Activated CD4-positive, alpha-beta T cell treated with anti-CD3 and anti-CD28 coated beads, Interleukin-2, Interleukin-4, amounts not matched to agents 100 ng/mL and 50 ng/mL, durations not matched to agents 16 hours and 8 hours (primary cell): ENCODE data around the gene LIX1L.
"Not testable (repeated sequence)": the region's sequence is repeated elsewhere in the genome, so short reads cannot be mapped to it uniquely, and the experiment has no call there.

Source experiments
- DNase-seq: peaks from one replicate; pipeline ENCODE4 v3.0.0-alpha.2; 2020; ENCODE audit warnings: low spot score

The LIX1L gene

DNA sequence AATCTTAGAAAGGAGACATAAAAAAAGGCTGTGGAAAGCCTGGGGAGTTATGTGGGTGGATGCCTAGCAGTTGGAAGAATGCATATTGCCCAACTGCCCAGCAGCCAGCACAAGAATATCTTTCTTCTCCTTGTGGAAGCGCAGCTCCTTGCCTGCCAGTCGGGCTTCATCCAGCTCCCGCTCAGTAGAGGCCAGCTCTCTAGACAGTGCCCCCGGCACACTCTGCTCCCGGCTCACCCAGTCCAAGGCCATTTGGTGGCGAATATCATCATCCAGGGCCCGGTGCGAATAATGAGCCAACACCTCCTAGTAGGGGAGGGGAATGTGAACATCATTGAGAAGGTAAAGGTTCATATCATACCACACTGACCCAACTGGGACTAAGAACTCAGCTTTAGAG lies 21.6 kb downstream of the LIX1L start:
- DNase-seq: no peak

DNA sequence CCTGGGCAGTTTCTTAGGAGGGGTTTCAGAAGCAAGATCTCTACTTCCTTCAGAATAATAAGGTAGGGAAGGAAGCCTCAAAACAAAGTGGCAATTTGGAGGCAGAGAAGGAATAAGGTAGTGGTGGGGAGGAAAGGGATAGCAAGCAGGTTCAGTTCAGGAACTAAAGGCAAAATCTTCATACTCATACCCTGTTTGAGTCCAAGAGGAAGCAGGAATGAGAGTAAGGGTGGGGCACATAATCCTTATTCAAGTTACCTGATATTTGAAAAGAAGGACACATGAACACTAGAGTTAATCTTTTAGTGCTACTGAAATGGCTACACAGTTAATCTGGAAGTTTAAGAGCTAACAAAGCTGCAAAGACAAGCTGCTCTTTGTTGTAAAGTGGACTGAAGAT lies 22.1 kb downstream of the LIX1L start:
- DNase-seq: no peak

DNA sequence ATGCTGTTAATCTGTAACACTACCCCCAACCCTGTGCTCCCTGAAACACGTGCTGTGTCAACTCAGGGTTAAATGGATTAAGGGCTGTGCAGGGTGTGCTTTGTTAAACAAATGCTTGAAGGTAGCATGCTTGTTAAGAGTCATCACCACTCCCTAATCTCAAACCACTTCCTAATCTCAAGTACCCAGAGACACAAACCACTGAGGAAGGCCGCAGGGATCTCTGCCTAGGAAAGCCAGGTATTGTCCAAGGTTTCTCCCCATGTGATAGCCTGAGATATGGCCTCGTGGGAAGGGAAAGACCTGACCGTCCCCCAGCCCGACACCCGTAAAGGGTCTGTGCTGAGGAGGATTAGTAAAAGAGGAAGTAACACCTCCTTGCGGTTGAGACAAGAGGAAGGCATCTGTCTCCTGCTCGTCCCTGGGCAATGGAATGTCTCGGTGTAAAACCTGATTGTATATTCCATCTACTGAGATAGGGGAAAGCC lies 25.3 kb downstream of the LIX1L start:
- peak; percentile 55 for DNase-seq

DNA sequence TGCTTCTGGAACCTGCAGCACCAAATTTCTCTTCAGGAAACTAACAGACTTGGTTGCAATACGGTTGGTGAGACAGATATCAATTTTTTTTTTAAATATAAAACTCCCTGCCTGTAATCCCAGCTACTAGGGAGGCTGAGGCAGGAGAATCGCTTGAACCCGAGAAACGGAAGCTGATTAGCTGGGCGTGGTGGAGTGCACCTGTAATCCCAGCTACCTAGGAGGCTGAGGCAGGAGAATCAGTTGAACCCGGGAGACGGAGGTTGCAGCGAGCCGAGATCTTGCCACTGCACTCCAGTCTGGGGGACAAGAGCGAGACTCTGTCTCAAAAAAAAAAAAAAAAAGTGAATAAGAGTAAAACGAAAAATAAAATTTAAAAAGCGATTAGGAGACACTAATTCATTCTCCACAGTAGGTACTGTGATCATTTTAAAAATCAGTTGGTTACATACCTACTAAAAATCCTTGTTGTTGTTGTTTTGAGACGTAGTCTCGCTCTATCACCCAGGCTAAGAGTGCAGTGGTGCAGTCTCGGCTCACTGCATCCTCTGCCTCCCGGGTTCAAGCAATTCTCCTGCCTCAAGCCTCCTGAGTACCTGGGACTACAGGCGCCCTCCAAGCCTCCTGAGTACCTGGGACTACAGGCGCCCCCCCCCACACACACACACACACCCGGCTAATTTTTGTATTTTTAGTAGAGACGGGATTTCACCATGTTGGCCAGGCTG lies 29.7 kb downstream of the LIX1L start:
- DNase-seq: no peak

DNA sequence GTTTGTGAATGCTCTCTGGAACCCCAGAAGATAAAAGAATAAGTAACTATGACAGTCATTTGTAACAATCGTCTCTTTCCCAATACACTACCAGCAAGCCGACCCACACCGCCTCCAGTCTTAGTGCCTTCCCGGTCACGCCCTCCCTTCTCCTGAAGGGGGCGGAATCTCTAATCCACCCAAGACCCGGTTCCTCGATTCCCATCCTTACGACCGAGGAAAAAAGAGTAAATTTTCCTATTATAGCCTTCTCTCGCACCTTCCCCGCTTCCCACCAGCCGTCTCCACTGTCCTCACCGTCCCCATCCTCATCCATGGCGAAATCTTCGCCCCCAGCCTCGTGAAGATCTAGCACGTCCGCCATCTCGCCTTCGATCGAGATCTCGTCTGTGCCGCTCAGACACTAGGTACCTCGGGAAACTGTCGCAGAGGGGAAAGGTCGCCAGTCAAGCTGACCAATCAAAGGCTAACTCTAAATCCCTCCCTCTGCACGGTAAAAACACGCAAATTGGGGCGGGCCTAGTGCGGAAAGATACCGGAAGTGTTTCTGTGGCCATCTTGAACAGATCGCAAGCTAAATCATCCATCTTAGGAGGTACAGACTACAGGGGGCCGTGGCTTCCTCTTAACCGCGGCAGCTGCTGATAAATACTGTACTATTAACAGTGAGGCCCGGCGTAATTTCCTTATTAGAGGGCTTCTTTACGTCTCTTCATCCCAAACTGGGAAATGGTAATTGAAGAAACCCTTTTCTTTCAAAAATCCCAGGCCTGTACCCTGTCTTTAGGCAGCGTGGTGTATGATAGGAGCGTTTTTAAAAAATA lies 30.5 kb downstream of the LIX1L start, which contains the start of gene RBM8A:
Gene RBM8A (minus strand): TSS at position 422 of the 824 bp plus-strand sequence. CDS start 58 bp downstream, at position 364.
- DNase-seq: peak; percentile 98

DNA sequence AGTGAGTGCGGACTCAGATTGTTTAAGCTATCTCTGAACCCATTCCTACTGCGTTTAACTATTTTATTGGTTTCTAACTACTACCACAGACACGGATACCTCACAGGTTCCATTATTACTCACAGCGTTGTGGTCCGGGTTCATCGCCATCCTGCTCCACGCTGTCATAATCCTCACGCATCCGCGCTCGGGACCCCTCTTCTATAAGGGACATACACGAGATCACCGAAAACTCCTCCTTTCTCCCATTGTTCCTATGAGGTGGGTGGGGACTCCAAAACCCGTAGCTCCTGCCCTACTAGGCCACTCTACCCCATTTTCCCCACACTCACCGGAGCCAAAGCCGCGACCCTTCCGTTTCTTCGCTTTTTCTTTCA lies 31.1 kb downstream of the LIX1L start:
- peak; percentile 64 for DNase-seq

DNA sequence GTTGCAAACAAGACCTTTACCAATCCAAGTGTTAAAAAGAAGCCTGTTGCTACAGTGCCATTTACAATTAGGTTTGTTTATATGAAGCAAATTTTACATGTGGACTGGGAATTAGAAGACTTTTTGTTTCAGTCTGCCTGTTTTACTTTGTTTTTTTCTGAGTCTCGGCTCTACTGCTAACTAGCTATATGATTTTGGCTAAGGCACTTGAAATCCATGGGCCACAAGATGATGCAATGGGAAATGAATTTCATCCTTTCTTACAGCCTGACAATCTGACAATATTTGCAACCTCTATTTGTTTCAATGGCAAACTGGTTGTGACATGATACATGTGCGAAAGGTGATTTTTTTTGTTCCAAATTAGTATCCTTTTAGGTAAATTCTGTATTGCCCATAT lies 35.6 kb downstream of the LIX1L start:
- no peak for DNase-seq

DNA sequence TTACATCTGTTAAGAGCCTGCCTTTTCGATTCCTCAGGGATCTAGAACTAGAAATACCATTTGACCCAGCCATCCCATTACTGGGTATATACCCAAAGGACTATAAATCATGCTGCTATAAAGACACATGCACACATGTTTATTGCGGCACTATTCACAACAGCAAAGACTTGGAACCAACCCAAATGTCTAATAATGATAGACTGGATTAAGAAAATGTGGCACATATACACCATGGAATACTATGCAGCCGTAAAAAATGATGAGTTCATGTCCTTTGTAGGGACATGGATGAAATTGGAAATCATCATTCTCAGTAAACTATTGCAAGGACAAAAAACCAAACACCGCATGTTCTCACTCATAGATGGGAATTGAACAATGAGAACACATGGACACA lies 37.5 kb downstream of the LIX1L start:
- DNase-seq: not testable (repeated sequence)

DNA sequence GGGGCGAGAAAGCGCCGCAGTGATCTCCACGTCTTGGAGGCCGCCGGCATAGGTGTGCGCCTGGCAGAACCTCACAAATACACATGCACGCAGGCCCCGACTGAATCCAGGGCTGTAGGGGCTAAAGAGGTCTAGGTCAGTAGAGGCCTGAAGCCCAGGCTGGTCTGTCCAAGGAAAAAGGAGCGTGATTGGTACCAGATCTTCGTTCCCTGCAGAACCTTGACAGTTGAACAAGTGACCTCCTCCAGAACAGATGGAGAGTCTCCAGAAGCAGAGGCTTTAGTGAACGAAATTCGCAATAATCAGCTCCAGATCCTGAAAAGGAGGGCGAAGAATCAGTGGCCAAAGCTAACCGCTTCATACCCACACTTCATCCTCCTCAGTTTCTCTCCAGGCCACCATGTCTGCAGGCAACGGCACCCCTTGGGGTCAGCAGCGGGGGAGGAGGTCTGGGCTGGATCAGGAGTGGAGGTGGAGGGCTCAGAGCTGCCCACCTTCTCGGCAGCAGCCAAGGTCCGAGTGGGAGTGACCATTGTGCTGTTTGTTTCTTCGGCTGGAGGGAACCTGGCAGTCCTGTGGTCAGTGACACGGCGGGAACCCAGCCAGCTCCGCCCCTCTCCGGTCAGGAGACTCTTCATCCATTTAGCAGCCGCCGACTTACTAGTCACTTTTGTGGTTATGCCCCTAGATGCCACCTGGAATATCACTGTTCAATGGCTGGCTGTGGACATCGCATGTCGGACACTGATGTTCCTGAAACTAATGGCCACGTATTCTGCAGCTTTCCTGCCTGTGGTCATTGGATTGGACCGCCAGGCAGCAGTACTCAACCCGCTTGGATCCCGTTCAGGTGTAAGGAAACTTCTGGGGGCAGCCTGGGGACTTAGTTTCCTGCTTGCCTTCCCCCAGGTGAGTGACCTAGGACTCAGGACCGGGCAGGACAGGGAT lies 38.6 kb downstream of the LIX1L start:
- peak; percentile 28 for DNase-seq

DNA sequence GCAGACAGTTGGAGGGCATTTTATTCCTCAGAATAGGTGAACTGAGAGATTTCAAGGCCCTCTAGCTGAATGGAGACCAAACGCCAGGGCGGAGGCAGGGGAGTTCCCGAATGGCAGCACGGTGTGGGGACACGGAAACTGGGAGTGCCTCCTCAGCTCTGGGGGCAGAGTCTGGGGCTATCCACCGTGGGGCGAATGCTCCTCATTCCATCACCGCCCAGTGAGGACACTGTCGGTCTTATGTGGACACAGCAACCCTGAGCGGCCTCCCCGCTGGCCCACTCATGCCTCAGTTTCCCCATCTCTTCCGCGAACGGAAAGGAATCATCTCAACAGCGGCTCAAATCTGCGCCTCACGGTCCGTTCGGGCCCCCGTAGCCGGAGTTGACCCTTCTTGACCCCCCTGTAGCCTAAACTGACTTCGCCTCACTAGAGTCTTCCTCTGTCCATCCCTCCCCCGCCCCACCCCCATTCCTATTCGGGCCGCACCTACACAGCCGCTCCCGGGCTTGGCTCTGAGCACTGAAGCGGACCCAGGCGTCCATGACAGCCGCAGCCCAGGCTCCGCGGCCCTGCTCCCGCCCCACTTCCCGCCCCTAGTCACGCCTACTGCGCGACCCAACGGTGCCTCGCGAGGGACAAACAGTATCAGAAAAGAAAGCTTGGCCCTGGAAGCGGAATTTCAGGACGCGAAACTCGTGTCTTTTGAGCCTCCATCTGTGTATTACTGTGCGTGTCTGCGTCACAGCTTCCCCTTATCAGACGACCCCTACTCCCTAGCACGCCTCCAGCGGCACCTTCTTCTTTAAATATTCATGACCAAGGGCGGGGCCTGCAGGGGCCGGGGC lies 39.4 kb downstream of the LIX1L start, which contains the start of gene PEX11B:
Gene PEX11B (minus strand): TSS at position 574 of the 848 bp plus-strand sequence. CDS start 29 bp downstream, at position 545.
- DNase-seq: peak; percentile 90

DNA sequence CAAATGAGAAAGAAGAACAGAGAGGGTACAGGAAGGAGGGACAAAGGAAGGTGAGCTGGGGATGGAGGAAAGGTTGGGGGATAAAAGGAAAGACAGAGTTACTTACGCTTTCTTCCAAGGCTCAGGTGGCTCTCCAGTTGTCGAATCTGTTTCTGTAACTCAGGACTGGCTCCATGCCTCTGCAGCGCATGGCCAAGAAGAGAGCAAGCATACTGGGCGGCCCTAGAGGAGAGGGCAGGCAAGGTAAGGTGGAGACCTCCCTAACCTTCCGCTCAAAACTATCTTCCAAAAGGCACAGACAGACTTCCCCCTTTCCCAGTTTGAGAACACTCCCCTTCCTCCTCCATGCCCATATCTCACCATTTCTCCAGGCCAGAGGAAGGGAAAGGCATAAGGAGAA lies 40.2 kb downstream of the LIX1L start:
- DNase-seq: no peak

DNA sequence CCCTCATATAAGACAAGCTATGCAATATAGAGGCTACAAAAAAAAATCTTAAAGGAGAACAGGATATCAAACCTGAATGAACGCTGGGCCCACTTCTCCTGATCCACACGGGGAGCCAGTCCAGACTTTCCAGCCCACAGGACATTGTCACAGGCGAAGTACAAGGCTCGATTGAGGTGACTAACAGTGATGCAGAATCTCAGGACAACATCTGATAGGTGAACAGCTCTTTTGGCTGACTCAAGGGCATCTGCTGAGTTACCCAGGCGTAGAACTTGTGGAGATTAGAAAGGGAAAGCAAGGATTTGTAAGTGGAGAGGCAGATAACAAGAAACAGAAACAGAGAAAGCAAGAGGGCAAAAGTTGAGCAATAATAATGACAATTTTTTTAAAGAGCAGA lies 41.1 kb downstream of the LIX1L start:
- DNase-seq: no peak

DNA sequence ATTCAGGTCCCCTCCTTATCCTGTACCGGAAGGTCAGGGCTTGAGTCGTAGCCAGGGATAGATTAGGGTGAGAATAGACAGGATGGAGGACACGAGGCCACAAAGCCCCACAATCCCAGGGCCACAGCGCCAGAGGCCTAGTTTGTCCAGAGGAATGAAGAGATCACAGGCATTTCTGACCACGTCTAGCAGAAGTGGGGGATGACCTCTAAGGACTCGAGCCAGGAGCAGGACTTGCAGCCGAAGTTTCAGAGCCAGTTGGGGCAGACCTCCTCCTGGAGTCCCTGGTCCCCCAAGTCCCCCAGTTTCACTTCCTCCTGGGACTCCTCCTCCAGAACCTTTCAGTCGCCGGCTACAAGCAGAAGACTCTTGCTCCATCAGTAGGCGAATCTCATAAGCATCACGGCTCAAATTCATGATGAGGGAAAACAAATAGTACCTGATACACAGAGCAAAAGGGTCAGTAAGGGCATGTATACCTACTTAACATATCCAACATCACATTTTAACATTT lies 45.6 kb downstream of the LIX1L start:
- DNase-seq: no peak

DNA sequence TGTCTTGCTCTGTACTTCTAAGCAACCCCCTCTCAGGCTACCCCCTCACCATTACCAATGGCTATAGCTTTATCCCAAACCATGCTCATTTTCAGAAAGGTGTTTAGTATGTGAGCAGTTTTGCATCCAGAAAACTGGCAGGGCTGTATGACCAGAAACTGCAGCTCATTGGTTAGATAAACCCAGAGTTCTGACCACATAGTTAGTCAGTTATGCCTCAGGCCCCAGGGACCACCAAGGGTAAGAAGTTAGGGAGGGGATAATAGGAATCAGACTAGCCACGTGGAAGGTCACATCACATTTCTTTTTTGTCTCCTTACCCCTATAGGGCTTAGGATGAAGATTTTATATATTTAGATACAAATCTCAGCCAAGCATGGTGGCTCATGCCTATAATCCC lies 49.2 kb downstream of the LIX1L start:
- no peak for DNase-seq

DNA sequence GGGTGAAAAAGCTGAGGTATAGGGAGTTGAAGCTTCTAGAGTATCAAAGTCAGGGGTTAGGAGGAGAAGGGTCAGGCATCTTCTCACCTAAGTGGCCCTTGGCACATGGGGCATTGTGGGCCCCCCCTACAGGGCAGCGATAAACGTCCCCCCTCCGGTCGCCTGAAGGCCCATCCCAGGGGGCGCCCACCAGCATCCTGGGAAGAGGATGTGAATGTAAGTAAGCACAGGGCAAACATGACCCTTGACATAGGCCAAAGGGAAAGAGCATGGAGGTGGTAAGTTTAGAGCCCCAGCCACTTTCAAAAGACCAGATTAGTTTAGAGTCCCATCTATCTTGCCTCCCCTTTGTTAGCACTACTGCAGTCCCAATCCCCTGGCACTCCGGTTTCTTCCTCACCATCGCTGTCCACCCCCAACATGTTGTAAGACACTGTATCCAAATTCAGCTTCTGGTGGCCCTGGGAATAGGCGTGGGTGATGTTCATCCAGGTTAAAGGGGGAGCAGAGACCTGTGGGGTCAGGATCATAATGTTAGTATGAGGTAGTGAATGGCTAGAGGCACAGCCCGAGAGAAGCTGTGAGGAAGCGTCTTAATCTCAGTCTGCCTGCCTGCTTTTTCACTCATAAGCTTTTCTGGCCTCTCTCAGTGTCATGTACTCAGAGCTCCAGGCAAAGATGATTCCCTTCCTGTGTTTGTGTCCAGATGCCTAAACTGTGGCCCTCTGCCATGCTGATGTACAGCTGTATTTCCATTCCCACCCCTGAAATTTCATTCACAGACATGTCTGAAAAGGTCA lies 50.7 kb downstream of the LIX1L start:
- no peak for DNase-seq

DNA sequence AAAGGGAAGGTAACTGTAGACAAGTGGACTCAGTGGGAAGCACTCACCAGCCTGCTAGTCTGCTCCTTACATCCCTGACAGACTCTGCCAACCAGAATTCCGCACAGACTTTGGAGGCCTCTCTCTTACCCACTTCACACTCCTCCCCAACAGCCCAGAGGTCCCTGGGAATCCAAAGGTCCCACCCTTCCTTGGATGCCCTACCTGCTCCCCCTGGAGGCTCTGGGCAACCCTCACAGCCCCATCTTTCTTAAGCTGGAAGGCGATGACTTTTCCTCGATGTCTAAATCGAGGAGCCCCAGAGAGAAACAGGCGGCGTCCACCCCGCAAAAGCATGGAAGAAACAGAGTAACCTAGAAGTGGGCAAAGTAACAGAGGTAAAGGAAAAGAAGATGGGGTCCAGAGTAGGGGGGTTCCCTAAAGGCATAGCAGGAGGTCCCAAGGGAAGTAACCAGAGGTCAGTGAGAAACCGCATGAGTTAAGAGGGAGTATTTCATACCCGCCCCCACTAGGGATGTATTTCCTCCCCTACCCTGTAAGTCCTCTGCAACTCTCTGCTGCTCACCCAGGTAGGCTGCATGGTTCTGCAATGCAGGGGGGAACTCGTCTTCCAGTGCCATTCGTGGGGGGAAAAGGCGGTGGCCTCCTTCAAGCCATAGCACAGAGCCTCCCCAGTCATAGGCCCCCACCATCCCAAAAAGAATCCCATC lies 56.4 kb downstream of the LIX1L start:
- DNase-seq: no peak

DNA sequence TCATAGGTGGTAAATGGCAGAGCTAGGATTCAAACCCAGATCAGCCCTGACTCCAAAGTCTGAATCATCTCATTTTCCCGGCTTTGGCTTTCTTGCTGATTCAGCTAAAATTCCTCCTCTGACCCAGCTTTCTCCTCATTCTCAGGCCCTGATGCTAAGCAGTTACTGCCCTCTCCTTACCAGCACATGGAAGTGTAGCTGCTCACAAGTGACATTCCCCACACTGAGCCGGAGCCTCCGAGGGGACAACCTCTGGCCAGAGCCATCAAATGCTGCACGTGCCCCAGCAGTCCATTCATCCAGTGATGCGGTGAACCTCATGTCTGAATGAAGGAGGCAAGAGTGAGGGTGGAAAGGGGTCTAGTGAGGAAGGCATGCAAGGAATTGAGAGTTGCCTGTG lies 59.1 kb downstream of the LIX1L start:
- DNase-seq: no peak

DNA sequence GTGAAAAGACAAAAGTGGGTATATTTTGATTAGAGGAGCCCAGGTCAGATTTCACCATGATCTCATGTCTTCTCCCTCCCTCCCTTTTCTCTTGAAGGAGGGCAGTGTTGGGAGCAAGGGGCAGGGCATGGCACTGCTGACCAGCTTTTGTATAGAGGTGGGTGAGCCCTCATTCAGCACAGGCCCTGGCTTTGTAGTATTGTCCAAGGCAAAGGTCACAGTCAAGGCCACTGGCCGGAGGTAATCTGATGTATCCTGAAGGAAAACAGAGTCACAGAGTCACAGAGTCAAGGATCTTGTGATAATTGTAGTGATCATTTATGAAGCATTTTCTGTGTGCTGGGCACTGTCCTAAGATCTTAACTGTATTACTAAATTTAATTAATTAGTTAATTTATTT lies 59.8 kb downstream of the LIX1L start:
- DNase-seq: no peak

DNA sequence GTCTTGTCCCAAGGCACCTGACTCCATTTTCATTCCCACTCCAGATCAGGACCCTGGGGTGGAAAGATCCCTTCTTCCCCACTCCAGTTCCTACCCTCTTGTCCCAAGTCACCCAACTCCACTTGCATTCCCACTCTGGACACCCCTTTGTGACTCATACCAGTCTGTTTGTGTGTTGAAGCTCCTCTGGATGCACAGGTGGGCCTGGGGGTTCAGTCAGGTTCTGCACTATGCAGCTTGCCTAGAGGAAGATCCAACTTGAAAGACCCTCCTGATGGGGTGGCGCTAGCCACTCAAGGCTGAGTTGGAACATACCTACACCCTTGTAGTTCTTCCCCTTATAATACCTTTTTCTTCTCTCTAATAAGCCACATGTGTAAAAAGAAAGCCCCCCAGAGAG lies 62.3 kb downstream of the LIX1L start:
- no peak for DNase-seq
